ENCODE data around the gene PJA2.

DNA sequence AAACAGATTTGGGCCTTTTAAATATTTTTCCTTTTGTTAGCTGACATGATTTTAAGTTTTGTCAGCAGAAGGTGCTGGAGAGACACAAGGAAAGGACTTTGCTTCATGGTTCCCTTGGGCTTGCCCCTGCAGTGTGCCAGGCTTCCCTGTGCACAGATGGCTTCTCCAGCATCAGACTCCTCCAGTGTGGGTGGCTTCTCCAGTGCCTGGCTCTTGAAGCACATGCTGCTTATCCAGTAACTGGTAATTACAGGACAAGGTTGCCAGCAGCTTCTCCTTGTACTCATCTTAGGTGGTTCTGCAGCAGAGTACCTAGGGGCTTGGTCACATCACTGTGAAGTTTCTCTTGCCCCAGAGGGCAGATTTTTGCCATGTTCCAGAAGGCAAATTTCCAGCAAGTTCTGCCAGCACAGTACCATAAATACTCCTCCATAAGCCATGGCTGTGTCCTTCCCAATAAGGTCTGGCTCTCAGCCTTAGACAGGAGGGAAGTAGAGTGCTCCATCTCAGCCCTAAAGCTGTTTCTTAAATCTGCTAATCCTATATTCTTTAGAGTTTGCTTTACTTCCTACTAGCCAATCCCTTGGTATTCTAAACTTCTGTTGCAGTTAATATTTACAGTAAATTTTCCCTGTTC, 62.4 kb downstream of the PJA2 start:
- no peak for TF ChIP-seq CTCF (conservative IDR thresholded peaks at IDR 0.05)
- TF ChIP-seq ZFX (IDR thresholded peaks at IDR 0.05): no peak

Data from C4-2B (cell line).